ENCODE results near the gene TMEM190. TPM values are rescaled to one million over a fixed set of nuclear protein-coding genes. Genes with fewer than 3 reads are reported as not detected.

Gene TMEM190
- total and polyA plus RNA-seq, 2 experiments from 2014 or later = 6.6 TPM; not detected in 1

DNA sequence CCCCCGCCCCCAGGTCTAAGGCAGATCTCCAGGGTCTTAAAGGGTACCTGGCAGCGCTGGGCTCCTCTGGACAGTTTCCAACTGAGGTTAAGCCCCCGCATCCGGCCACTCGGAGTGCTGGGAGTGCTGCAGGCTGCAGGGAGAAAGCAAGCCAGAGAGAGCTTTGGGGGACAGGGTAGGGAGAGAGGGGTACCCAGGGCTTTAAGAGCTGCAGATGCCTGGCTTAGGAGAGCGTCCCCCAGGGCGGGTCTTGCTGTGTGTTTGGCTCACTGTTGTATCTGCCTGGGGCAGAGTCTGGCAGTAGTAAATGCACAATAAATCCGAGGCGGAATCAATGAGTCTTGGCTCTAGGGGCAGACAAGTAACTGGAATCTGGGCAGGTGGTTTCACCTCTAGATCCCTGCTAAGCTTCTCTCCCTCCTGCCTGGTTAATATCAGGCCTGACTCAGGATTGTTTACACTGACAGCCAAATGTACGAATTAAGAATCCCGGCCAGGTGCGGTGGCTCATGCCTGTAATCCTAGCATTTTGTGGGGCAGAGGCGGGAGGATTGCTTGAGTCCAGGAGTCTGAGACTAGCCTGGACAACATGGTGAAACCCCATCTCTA, 21.3 kb upstream of the TMEM190 start:
- peaks cover 14% of the 10 kb centered on the region for H3K4me1 ChIP-seq (ENCODE audit: insufficient read depth)
- no peaks in the 10 kb centered on the region for H3K9me3 ChIP-seq (ENCODE audit: low read depth)
- H3K4me3 ChIP-seq = no peak overlapping the region
- no peaks in the 10 kb centered on the region for H3K79me2 ChIP-seq
- no peaks in the 10 kb centered on the region for H3K9me2 ChIP-seq (replicated peaks; ENCODE audit: insufficient read depth)
- H3K27me3 ChIP-seq = peaks cover 54% of the 10 kb centered on the region
- no peaks in the 10 kb centered on the region for H4K20me1 ChIP-seq (ENCODE audit: insufficient read depth, poor library complexity, severe bottlenecking)
- no peak overlapping the region for H2AFZ ChIP-seq
- no peak for DNase-seq (ENCODE audit: low spot score)
- H3K36me3 ChIP-seq (replicated peaks; ENCODE audit: insufficient read depth, low read depth) = no peaks in the 10 kb centered on the region
- WGBS (ENCODE audit: low lambda C conversion rate, missing lambda C conversion rate) = 27% methylated on average over 13 of the region's 13 CpGs
- TF ChIP-seq, protein P1, sequence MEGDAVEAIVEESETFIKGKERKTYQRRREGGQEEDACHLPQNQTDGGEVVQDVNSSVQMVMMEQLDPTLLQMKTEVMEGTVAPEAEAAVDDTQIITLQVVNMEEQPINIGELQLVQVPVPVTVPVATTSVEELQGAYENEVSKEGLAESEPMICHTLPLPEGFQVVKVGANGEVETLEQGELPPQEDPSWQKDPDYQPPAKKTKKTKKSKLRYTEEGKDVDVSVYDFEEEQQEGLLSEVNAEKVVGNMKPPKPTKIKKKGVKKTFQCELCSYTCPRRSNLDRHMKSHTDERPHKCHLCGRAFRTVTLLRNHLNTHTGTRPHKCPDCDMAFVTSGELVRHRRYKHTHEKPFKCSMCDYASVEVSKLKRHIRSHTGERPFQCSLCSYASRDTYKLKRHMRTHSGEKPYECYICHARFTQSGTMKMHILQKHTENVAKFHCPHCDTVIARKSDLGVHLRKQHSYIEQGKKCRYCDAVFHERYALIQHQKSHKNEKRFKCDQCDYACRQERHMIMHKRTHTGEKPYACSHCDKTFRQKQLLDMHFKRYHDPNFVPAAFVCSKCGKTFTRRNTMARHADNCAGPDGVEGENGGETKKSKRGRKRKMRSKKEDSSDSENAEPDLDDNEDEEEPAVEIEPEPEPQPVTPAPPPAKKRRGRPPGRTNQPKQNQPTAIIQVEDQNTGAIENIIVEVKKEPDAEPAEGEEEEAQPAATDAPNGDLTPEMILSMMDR (IDR thresholded peaks at IDR 0.05; ENCODE audit: poor library complexity) = no peak
- TF ChIP-seq EZH2 (IDR thresholded peaks at IDR 0.05; ENCODE audit: borderline replicate concordance) (no peak), EZH2phosphoT487 (IDR thresholded peaks at IDR 0.05; ENCODE audit: low read depth, severe bottlenecking, unreplicated experiment) (no peak)
- peak overlapping the region; percentile 97 for H3K4me2 ChIP-seq
- no peak overlapping the region for H3K27ac ChIP-seq

DNA sequence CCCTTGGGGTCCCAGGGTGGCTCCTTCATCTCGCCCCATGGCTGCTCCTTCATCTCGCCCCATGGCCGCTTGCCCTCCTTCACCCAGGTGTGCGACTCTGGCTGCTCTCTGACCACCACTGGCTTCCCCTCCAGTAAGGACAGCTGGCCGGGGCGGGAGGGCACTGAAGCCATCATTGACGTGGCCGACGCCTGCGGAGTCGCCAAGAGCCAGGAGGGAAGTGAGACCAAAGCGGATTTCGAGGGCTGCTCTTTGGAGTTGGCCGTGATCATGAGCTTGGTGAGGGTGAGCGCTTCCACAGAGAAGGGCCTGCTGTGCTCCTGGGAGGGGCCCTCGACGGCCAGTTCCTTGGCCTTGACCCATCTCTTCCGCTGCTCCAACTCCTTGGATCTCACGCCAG, 18.1 kb upstream of the TMEM190 start:
- Histone ChIP-seq H4K20me1 (ENCODE audit: insufficient read depth, poor library complexity, severe bottlenecking) (no peaks in the 10 kb centered on the region), H3K4me3 (no peak overlapping the region), H2AFZ (no peak overlapping the region), H3K27me3 (peaks cover 33% of the 10 kb centered on the region), H3K79me2 (no peaks in the 10 kb centered on the region), H3K27ac (no peak overlapping the region), H3K9me3 (ENCODE audit: low read depth) (no peaks in the 10 kb centered on the region), H3K4me1 (ENCODE audit: insufficient read depth) (peaks cover 11% of the 10 kb centered on the region), H3K4me2 (no peak overlapping the region), H3K9me2 (replicated peaks; ENCODE audit: insufficient read depth) (no peaks in the 10 kb centered on the region), H3K36me3 (replicated peaks; ENCODE audit: insufficient read depth, low read depth) (no peaks in the 10 kb centered on the region)
- DNase-seq (ENCODE audit: low spot score) = no peak
- TF ChIP-seq EZH2 (IDR thresholded peaks at IDR 0.05; ENCODE audit: borderline replicate concordance) (no peak), EZH2phosphoT487 (IDR thresholded peaks at IDR 0.05; ENCODE audit: low read depth, severe bottlenecking, unreplicated experiment) (no peak)
- TF ChIP-seq, protein P1 (IDR thresholded peaks at IDR 0.05; ENCODE audit: poor library complexity) = no peak
- WGBS (ENCODE audit: low lambda C conversion rate, missing lambda C conversion rate) = 90% methylated on average over 19 of the region's 19 CpGs

DNA sequence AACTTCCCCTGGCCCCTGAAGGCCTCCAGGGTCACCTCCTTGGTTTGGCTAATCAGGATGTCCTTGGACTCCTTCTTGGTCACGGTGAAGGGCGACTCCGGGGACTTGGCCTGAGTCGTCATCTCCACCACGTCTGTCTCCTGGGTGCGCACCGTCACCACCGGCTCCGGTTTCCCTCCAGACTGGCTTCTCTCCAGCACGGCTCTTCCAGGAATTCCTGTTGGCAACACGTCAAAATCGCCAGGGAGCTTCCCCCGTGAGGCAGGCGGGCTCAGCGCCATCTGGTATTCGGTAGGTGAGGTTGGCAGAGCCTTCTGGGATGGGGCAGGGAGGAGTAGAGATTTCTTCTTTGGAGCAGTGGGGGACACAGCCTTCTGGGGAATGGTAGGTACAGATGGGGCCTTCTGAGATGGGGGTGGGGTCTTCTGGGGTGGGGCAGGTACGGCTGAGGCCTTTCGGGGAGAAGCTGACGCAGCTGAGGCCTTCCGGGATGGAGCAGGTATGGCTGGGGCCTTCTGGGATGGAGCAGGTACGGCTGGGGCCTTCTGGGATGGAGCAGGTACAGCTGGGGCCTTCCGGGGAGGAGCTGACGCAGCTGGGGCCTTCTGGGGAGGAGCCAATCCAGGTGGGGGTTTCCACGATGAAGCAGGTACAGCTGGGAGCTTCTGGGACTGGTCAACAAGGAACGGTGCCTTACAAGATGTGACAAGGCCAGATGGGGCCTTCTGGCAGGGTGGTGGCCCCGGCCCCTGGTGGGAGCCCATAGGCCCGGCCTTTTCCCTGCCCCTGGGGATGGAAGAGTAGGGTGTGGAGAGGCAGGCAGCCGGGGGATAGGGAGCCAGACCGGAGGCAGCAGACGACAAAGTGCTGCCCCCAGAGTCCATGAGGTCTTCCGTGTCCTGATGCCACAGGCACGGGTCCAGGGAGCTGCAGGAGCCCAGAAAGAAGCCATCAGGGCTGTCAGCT, 17.4 kb upstream of the TMEM190 start:
- Histone ChIP-seq H3K4me1 (ENCODE audit: insufficient read depth) (peaks cover 5% of the 10 kb centered on the region), H3K9me2 (replicated peaks; ENCODE audit: insufficient read depth) (no peaks in the 10 kb centered on the region), H3K4me2 (no peak overlapping the region), H3K36me3 (replicated peaks; ENCODE audit: insufficient read depth, low read depth) (no peaks in the 10 kb centered on the region), H2AFZ (no peak overlapping the region), H3K4me3 (no peak overlapping the region), H3K27ac (no peak overlapping the region), H3K9me3 (ENCODE audit: low read depth) (no peaks in the 10 kb centered on the region), H3K79me2 (no peaks in the 10 kb centered on the region), H3K27me3 (peaks cover 29% of the 10 kb centered on the region), H4K20me1 (ENCODE audit: insufficient read depth, poor library complexity, severe bottlenecking) (no peaks in the 10 kb centered on the region)
- TF ChIP-seq EZH2 (IDR thresholded peaks at IDR 0.05; ENCODE audit: borderline replicate concordance) (no peak), EZH2phosphoT487 (IDR thresholded peaks at IDR 0.05; ENCODE audit: low read depth, severe bottlenecking, unreplicated experiment) (no peak)
- TF ChIP-seq, protein P1 (IDR thresholded peaks at IDR 0.05; ENCODE audit: poor library complexity) = no peak
- WGBS (ENCODE audit: low lambda C conversion rate, missing lambda C conversion rate) = 84% methylated on average over 32 of the region's 32 CpGs
- no peak for DNase-seq (ENCODE audit: low spot score)

Data from hepatocyte (in vitro differentiated cells).